IMR-90 (cell line): ENCODE measurements around the gene LPAR1. TPM values are rescaled to one million over a fixed set of nuclear protein-coding genes. Genes with fewer than 3 reads are reported as not detected.
A peak's percentile ranks its signal among the peaks of the same experiment; 100 is the strongest.

ENCODE experiments used
- ATAC-seq: fragments of 200-7000 bp; cut with Tn5 transposase; 2 replicates; pipeline ENCODE4 v1.9.1; 2020; ENCODE audit warnings: low read depth, mild to moderate bottlenecking, moderate library complexity
- BruUV-seq: library from RNA; stranded (reverse); fragments of 400-500 nt; replicated peaks from 2 replicates; lab custom pipeline; 2021; lab: Mats Ljungman, UMichigan
- CTCF ChIA-PET: fragments of 300-600 bp; formaldehyde crosslinking; extraction: SDS; loops from one replicate; lab custom pipeline; 2021; ENCODE audit warnings: antibody characterized with exemption; lab: Yijun Ruan, JAX
- POLR2A ChIA-PET: fragments of 300-600 bp; sonication (Branson Sonifier 250); formaldehyde crosslinking; loops from one replicate; lab custom pipeline; 2022; ENCODE audit warnings: antibody characterized with exemption; ENCODE audit not compliant: unreplicated experiment; lab: Charles Lee
- DNase-seq: peaks from one replicate; pipeline ENCODE4 v3.0.0; 2013
- H2AFZ ChIP-seq: replicated peaks from 2 replicates; pipeline ENCODE3; 2013; ENCODE audit warnings: low read length, mild to moderate bottlenecking; ENCODE audit not compliant: poor library complexity
- H2AK5ac ChIP-seq: 2 replicates; pipeline ENCODE4 v1.6.1; 2013; ENCODE audit warnings: low read depth, low read length, inconsistent platforms
- H2AK9ac ChIP-seq: replicated peaks from 2 replicates; pipeline ENCODE3; 2013; ENCODE audit warnings: mild to moderate bottlenecking, low read depth, low read length, moderate library complexity; ENCODE audit not compliant: poor library complexity
- H2BK120ac ChIP-seq: 2 replicates; pipeline ENCODE4 v1.6.1; 2013; ENCODE audit warnings: low read depth, low read length, inconsistent platforms
- H2BK15ac ChIP-seq: 3 replicates; pipeline ENCODE4 v1.6.1; 2013; ENCODE audit warnings: low read depth, low read length, inconsistent platforms
- H2BK20ac ChIP-seq: 2 replicates; pipeline ENCODE4 v1.6.1; 2013; ENCODE audit warnings: low read depth, mild to moderate bottlenecking, inconsistent platforms, low read length, moderate library complexity
- H2BK5ac ChIP-seq: 2 replicates; pipeline ENCODE4 v1.6.1; 2013; ENCODE audit warnings: mild to moderate bottlenecking, low read depth, low read length, inconsistent platforms; ENCODE audit not compliant: poor library complexity, severe bottlenecking
- H3K14ac ChIP-seq: replicated peaks from 2 replicates; pipeline ENCODE4 v1.6.1; 2013; ENCODE audit warnings: low read depth, low read length, inconsistent platforms
- H3K18ac ChIP-seq: 2 replicates; pipeline ENCODE4 v1.6.1; 2013; ENCODE audit warnings: low read depth, low read length, control low read depth
- H3K23ac ChIP-seq: 2 replicates; pipeline ENCODE4 v1.6.1; 2013; ENCODE audit warnings: low read depth, low read length, inconsistent platforms
- H3K27ac ChIP-seq: 2 replicates; pipeline ENCODE4 v1.5.1; 2013; ENCODE audit warnings: mild to moderate bottlenecking, control low read depth, low read length; ENCODE audit not compliant: insufficient read depth
- H3K27me3 ChIP-seq: 2 replicates; pipeline ENCODE4 v1.6.1; 2013; ENCODE audit warnings: low read length; ENCODE audit not compliant: control insufficient read depth, insufficient read depth
- H3K36me3 ChIP-seq: 2 replicates; pipeline ENCODE4 v1.6.1; 2013; ENCODE audit warnings: low read length, mixed read lengths; ENCODE audit not compliant: control insufficient read depth, insufficient read depth
- H3K4ac ChIP-seq: 2 replicates; pipeline ENCODE4 v1.6.1; 2013; ENCODE audit warnings: low read depth, low read length, inconsistent platforms
- H3K4me1 ChIP-seq: 2 replicates; pipeline ENCODE4 v1.6.1; 2013; ENCODE audit warnings: low read length, mixed read lengths; ENCODE audit not compliant: control insufficient read depth, insufficient read depth
- H3K4me2 ChIP-seq: 2 replicates; pipeline ENCODE4 v1.6.1; 2013; ENCODE audit warnings: low read depth, mild to moderate bottlenecking, control low read depth, low read length, moderate library complexity
- H3K4me3 ChIP-seq: 2 replicates; pipeline ENCODE4 v1.5.1; 2013; ENCODE audit warnings: low read depth, mild to moderate bottlenecking, control low read depth, low read length, moderate library complexity; ENCODE audit not compliant: insufficient read depth
- H3K56ac ChIP-seq: 2 replicates; pipeline ENCODE4 v1.6.1; 2013; ENCODE audit warnings: low read length, inconsistent platforms; ENCODE audit not compliant: insufficient read depth; ENCODE audit errors: extremely low read depth
- H3K79me1 ChIP-seq, 2 experiments: 2 replicates each; pipeline ENCODE4 v1.6.1; 2013; ENCODE audit warnings: low read length in 2 of 2, inconsistent platforms in 1 of 2, low read depth in 1 of 2
- H3K9ac ChIP-seq: 2 replicates; pipeline ENCODE4 v1.6.1; 2013; ENCODE audit warnings: low read depth, low read length, control low read depth
- H3K9me1 ChIP-seq: 2 replicates; pipeline ENCODE4 v1.6.1; 2013; ENCODE audit warnings: low read length, inconsistent platforms; ENCODE audit not compliant: insufficient read depth
- H3K9me3 ChIP-seq: 2 replicates; pipeline ENCODE4 v1.6.1; 2013; ENCODE audit warnings: low read length; ENCODE audit not compliant: control insufficient read depth, insufficient read depth
- H4K20me1 ChIP-seq: 2 replicates; pipeline ENCODE4 v1.6.1; 2013; ENCODE audit warnings: low read length, inconsistent platforms; ENCODE audit not compliant: insufficient read depth
- H4K5ac ChIP-seq: 2 replicates; pipeline ENCODE4 v1.6.1; 2013; ENCODE audit warnings: mild to moderate bottlenecking, low read depth, low read length, control low read depth
- H4K8ac ChIP-seq, 2 experiments: 2 replicates each; pipeline ENCODE4 v1.6.1; 2013; ENCODE audit warnings: low read depth in 2 of 2, low read length in 2 of 2, control low read depth in 1 of 2, inconsistent platforms in 1 of 2
- H4K91ac ChIP-seq: 2 replicates; pipeline ENCODE4 v1.6.1; 2013; ENCODE audit warnings: low read depth, low read length, inconsistent platforms; ENCODE audit not compliant: insufficient read depth
- BHLHE40 ChIP-seq: fragments of 150-350 bp; IDR thresholded peaks from 2 replicates; pipeline ENCODE4 v1.6.1; 2016; ENCODE audit warnings: mild to moderate bottlenecking, low read depth, low read length
- CEBPB ChIP-seq: IDR thresholded peaks from 2 replicates; pipeline ENCODE4 v1.6.1; 2012; ENCODE audit warnings: low read depth, low read length, improper control_type of control experiment
- CHD1 ChIP-seq: IDR thresholded peaks from 2 replicates; pipeline ENCODE4 v1.6.1; 2012; ENCODE audit warnings: low read depth, low read length, improper control_type of control experiment
- CTCF ChIP-seq: conservative IDR thresholded peaks from 2 replicates; pipeline ENCODE4 v1.5.1; 2012; ENCODE audit warnings: mild to moderate bottlenecking, low read depth, low read length, improper control_type of control experiment
- ELK1 ChIP-seq: fragments of 150-350 bp; IDR thresholded peaks from 2 replicates; pipeline ENCODE4 v1.6.1; 2016; ENCODE audit warnings: low read depth, mild to moderate bottlenecking, low read length, moderate library complexity, borderline replicate concordance
- FOS ChIP-seq: fragments of 150-350 bp; IDR thresholded peaks from 2 replicates; pipeline ENCODE4 v1.6.1; 2016; ENCODE audit warnings: low read depth, low read length
- MAFK ChIP-seq: IDR thresholded peaks from 2 replicates; pipeline ENCODE4 v1.6.1; 2012; ENCODE audit warnings: low read depth, low read length, improper control_type of control experiment
- MAZ ChIP-seq: IDR thresholded peaks from 2 replicates; pipeline ENCODE4 v1.6.1; 2012; ENCODE audit warnings: low read depth, mild to moderate bottlenecking, low read length, improper control_type of control experiment, moderate library complexity, borderline replicate concordance
- MXI1 ChIP-seq: IDR thresholded peaks from 2 replicates; pipeline ENCODE4 v1.6.1; 2012; ENCODE audit warnings: low read depth, mild to moderate bottlenecking, low read length, moderate library complexity, borderline replicate concordance
- NFE2L2 ChIP-seq: fragments of 150-350 bp; IDR thresholded peaks from 2 replicates; pipeline ENCODE4 v1.6.1; 2016; ENCODE audit warnings: low read depth, mild to moderate bottlenecking, low read length
- POLR2A ChIP-seq: IDR thresholded peaks from 2 replicates; pipeline ENCODE4 v1.6.1; 2012; ENCODE audit warnings: mild to moderate bottlenecking, low read depth, low read length
- RAD21 ChIP-seq: IDR thresholded peaks from 2 replicates; pipeline ENCODE4 v1.6.1; 2012; ENCODE audit warnings: low read length, improper control_type of control experiment
- RCOR1 ChIP-seq: IDR thresholded peaks from 2 replicates; pipeline ENCODE4 v1.6.1; 2012; ENCODE audit warnings: mild to moderate bottlenecking, low read length, improper control_type of control experiment; ENCODE audit not compliant: insufficient replicate concordance
- RFX5 ChIP-seq: IDR thresholded peaks from 2 replicates; pipeline ENCODE4 v1.8.0; 2012; ENCODE audit warnings: low read depth, mild to moderate bottlenecking, low read length, moderate library complexity
- SMC3 ChIP-seq: fragments of 150-350 bp; IDR thresholded peaks from 2 replicates; pipeline ENCODE4 v1.6.1; 2016; ENCODE audit warnings: low read depth, mild to moderate bottlenecking, antibody characterized with exemption, low read length, moderate library complexity
- USF2 ChIP-seq: fragments of 150-350 bp; IDR thresholded peaks from 2 replicates; pipeline ENCODE4 v1.6.1; 2017; ENCODE audit warnings: mild to moderate bottlenecking, antibody characterized with exemption, low read length, low read depth
- WGBS, 2 experiments: methylation state at CpG; one replicate each; pipeline versions ENCODE4 v1.1.5 to v1.1.7; 2013; ENCODE audit warnings: missing lambda C conversion rate in 2 of 2; ENCODE audit not compliant: insufficient read length in 1 of 2; ENCODE audit errors: extremely low coverage in 2 of 2; 5-methylcytosine and 5-hydroxymethylcytosine counted together
- dilution Hi-C: fragments of 300-500 bp; cut with HindIII; formaldehyde crosslinking; loops from one replicate; pipeline ENCODE4 v1.14.3; 2018; ENCODE audit warnings: low sequenced_read_pairs; ENCODE audit not compliant: unreplicated experiment
- in situ Hi-C: fragments of 300-500 bp; cut with MboI; formaldehyde crosslinking; loops from 3 replicates; pipeline ENCODE4 v1.14.3; 2019; ENCODE audit warnings: low sequenced_read_pairs, inconsistent platforms, mixed read lengths
- intact Hi-C: fragments of 100-400 bp; cut with micrococcal nuclease; formaldehyde crosslinking; loops from 2 replicates; pipeline ENCODE4 v1.10.0; 2022
- polyA plus RNA-seq, 3 experiments: library from polyadenylated mRNA; depleted of rRNA; stranded (reverse); fragments of >200 nt; gene quantifications; 2 replicates each; pipeline ENCODE4 v1.2.3, GENCODE V29; 2012; ENCODE audit warnings: low replicate concordance in 1 of 3
- total RNA-seq: library from RNA; depleted of rRNA; stranded (reverse); fragments of >200 nt; gene quantifications from 2 replicates; pipeline ENCODE4 v1.2.3, GENCODE V29; 2012

Gene LPAR1
- total and polyA plus RNA-seq, 2 of the 4 experiments (the other 2 are of a cell fraction), result 171 to 315 TPM

- no peak overlapping the region for H3K9ac ChIP-seq
- H3K9me1 ChIP-seq, result peaks cover 22% of the 10 kb centered on the region
- H3K79me1 ChIP-seq, result peaks cover 5 to 47% of the 10 kb centered on the region in 2 experiments
- H2AK5ac ChIP-seq, result no peak overlapping the region
- H4K91ac ChIP-seq, result no peak overlapping the region
- no peak for ATAC-seq
- ChIA-PET CTCF (no interaction called here), POLR2A (no interaction called here)
- peak overlapping the region; percentile 68; the same call in 1 of the 2 replicates for H3K14ac ChIP-seq
- no peak overlapping the region for H3K27ac ChIP-seq
- H3K27me3 ChIP-seq, result no peaks in the 10 kb centered on the region
- H3K4me1 ChIP-seq, result peaks cover 15% of the 10 kb centered on the region
- no peak overlapping the region for H3K18ac ChIP-seq
- BruUV-seq, result no TSS peak
- in situ Hi-C loops, result no loop called here
- peaks cover 20% of the 10 kb centered on the region for H3K36me3 ChIP-seq
- no peak overlapping the region for H4K8ac ChIP-seq
- no peak overlapping the region for H2BK15ac ChIP-seq
- H3K23ac ChIP-seq, result 0 out of 2 replicates have a peak overlapping the region, but pooled peaks have one; percentile 34
- no peak overlapping the region for H2AFZ ChIP-seq
- H2BK5ac ChIP-seq, result peak overlapping the region; percentile 8
- no peaks in the 10 kb centered on the region for H3K9me3 ChIP-seq
- no peak for DNase-seq
- H2AK9ac ChIP-seq, result no peak overlapping the region
- no peak overlapping the region for H2BK20ac ChIP-seq
- TF ChIP-seq ELK1, result no peak
- no peak for TF ChIP-seq MAFK
- TF ChIP-seq CTCF, result no peak
- TF ChIP-seq CEBPB, result no peak
- TF ChIP-seq USF2, result no peak
- no peak for TF ChIP-seq RAD21
- no peak for TF ChIP-seq FOS
- no peak for TF ChIP-seq BHLHE40
- no peak for TF ChIP-seq NFE2L2
- no peak for TF ChIP-seq POLR2A
- no peak for TF ChIP-seq RFX5
- no peak for TF ChIP-seq MXI1
- no peak for TF ChIP-seq SMC3
- TF ChIP-seq MAZ, result no peak
- no peak for TF ChIP-seq RCOR1
- TF ChIP-seq CHD1, result no peak
- H3K4ac ChIP-seq, result no peak overlapping the region
- no peak overlapping the region for H4K5ac ChIP-seq
- no peak overlapping the region for H3K4me3 ChIP-seq
- no peak overlapping the region for H3K56ac ChIP-seq
- no CpG with 5 or more reads among the region's 2 CpGs for WGBS, 2 experiments
- H4K20me1 ChIP-seq, result peaks cover 81% of the 10 kb centered on the region
- no peak overlapping the region for H2BK120ac ChIP-seq
- dilution Hi-C loops, result no loop called here
- intact Hi-C loops, result no loop called here
- no peak overlapping the region for H3K4me2 ChIP-seq
These were observed 10.5 kb downstream of the LPAR1 start for GRCh38 chr9:111027798-111028197.
